Measurements from ENCODE around the gene NOS1.

DNA sequence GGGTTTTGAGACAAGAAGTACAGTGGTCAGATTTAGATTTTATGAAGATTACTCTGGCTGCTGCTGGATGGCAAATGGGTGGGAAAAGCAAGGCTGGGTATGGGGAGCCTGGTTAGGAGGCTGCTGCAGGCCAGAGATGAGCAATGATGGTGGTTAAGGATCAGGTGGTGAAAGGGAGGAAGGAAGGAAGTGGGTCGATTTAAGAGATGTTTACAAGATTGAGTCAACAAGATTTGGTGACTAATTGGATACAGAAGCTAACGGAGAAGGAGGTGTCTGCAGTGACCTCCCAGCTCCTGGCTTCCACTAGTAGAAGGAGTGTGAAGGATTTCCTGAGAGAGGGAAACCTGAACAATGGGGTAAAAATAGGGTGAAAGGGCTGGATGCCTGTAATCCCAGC, 18.7 kb downstream of the NOS1 start:
- TF ChIP-seq, protein P1, sequence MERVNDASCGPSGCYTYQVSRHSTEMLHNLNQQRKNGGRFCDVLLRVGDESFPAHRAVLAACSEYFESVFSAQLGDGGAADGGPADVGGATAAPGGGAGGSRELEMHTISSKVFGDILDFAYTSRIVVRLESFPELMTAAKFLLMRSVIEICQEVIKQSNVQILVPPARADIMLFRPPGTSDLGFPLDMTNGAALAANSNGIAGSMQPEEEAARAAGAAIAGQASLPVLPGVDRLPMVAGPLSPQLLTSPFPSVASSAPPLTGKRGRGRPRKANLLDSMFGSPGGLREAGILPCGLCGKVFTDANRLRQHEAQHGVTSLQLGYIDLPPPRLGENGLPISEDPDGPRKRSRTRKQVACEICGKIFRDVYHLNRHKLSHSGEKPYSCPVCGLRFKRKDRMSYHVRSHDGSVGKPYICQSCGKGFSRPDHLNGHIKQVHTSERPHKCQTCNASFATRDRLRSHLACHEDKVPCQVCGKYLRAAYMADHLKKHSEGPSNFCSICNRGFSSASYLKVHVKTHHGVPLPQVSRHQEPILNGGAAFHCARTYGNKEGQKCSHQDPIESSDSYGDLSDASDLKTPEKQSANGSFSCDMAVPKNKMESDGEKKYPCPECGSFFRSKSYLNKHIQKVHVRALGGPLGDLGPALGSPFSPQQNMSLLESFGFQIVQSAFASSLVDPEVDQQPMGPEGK (CRISPR knock-in tag; IDR thresholded peaks at IDR 0.05; ENCODE audit: borderline replicate concordance): no peak
- no peak for TF ChIP-seq OSR1 (CRISPR knock-in tag; IDR thresholded peaks at IDR 0.05)

Data from SK-N-SH treated with all-trans-retinoic acid at 6 μM for 48 hours (cell line).